GM18505 (cell line): ENCODE data around the gene ASPDH.
"Not testable (repeated sequence)": the region's sequence is repeated elsewhere in the genome, so short reads cannot be mapped to it uniquely, and the experiment has no call there.

ENCODE experiments used
- ATAC-seq: cut with Tn5 transposase; IDR thresholded peaks from one replicate; pipeline ENCODE4 v1.9.1; 2021; ENCODE audit not compliant: unreplicated experiment
- POLR2A ChIP-seq: IDR thresholded peaks from 4 replicates; pipeline ENCODE4 v1.6.1; 2011; ENCODE audit warnings: borderline replicate concordance; ENCODE audit not compliant: insufficient read depth, insufficient read length; ENCODE audit errors: extremely low read depth

Gene ASPDH

GRCh38 chr19:50535672-50536187 is 22.0 kb upstream of the ASPDH start:
- TF ChIP-seq POLR2A = no peak

GRCh38 chr19:50534478-50534877 is 20.8 kb upstream of the ASPDH start:
- ATAC-seq = no peak
- no peak for TF ChIP-seq POLR2A

More at GRCh38 chr19:50535672-50536187, 22.0 kb upstream of the ASPDH start:
- ATAC-seq = no peak

DNA sequence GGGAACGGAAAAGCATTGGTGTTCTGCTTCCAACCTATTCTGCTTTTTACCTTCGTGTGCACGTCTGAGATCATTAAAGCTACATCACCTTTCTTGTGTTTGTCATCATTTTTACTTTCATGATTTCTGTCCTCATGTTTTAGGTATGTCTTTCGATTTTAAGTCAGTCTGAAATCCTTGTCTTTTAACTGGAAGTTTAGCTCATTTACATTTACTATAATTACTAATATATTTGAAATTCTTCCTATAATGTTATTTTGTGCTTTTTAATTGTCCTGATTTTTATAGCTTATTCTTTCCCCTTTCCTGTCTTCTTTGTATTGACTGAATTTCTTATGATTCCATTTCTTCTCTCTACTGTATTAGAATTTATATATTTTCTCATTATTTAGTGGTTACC is 19.2 kb upstream of the ASPDH start:
- no peak for TF ChIP-seq POLR2A

DNA sequence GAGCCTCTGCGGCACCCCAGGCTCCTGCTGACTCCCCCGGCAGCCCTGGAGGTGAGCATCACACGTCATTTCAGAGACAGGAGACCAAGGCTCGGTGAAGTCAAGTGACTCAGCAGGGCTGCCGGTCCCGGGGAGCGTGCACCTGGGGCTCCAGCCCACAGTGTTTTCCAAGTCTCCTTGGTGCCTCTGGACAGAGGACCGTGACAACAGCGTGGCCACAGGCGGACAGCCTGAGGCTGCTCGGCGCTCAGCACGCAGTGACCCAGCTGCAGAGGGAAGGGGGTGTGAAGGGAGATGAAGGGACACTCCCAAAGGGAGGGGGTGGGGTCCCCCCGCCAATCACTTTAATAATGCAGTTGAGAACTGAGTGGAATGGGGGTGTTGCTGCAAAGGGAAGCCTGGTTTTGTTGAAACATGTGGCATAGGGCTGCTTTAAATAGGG is 17.5 kb upstream of the ASPDH start:
- no peak for TF ChIP-seq POLR2A
- ATAC-seq = no peak

More for the DNA sequence above, 19.2 kb upstream of the ASPDH start:
- no peak for ATAC-seq

GRCh38 chr19:50528052-50528451 is 14.3 kb upstream of the ASPDH start:
- not testable (repeated sequence) for ATAC-seq

DNA sequence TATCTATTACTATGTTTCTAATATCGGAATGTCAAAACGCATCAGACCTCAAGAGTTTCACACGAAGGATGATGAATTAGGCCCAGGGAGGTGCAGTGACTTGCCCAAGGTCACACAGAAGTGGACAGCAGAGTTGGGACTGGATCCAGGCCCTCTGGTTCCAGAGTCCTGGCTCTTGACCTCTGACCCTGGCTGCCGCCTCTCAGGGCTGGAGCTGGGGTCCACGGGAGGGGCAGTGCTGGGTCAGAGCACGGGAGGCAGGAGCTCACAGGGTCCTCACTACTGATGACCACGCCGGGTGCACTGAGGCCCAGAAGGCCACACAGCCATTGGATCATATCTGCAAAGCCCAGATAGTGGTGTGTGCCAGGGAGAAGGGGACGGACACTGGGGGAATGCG is 9.2 kb upstream of the ASPDH start:
- no peak for TF ChIP-seq POLR2A
- no peak for ATAC-seq

- no peak for ATAC-seq
- TF ChIP-seq POLR2A = no peak
Observed at GRCh38 chr19:50520822-50521465, 7.2 kb upstream of the ASPDH start.

DNA sequence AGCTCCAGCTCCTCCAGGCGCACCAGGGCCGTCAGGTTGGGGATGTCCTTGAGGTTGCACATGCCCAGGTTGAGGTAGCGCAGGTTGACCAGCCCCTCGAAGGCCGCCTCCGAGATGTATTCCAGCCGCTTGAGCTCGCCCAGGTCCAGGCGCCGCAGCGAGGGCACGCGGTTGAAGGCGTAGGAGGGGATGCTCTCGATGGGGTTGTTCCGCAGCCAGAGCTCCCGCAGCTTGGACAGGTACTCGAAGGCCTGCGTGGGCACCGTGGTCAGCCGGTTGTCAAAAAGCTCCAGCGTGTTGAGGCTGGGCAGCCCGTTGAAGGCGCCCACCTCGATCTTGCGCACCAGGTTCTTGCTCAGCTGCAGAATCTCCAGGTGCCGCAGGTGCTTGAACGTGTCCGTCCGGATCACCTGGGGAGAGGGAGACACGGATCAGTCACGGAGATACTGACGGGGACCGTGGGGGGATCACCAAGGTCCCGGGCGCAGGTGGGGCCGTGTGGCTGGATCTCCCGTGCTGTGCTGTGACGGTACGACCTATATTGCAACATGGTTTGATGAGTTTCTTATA is 5.4 kb upstream of the ASPDH start:
- no peak for TF ChIP-seq POLR2A

GRCh38 chr19:50518091-50519005 is 4.6 kb upstream of the ASPDH start:
- no peak for ATAC-seq
- no peak for TF ChIP-seq POLR2A

More for the DNA sequence above, 5.4 kb upstream of the ASPDH start:
- ATAC-seq = no peak

DNA sequence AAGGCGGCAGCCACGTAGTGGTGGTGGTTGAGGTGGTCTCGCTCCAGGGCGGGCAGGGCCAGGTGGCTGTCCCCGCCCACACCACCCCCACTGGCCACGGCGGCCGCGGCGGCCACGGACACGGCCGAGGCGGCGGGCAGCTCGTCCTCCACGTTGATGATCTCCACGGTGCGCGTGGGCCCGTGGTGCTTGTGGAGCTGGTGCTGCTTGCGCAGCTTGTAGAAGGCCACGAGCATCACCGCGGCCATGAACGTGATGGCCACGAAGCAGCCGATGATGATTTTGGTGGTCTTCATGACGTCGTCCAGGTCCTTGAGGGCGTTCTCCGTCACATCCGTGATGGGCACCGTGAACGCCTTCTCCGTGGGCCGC is 4.0 kb upstream of the ASPDH start:
- TF ChIP-seq POLR2A = no peak
- no peak for ATAC-seq

- no peak for TF ChIP-seq POLR2A
- no peak for ATAC-seq
Observed at GRCh38 chr19:50516964-50517703, 3.4 kb upstream of the ASPDH start.

DNA sequence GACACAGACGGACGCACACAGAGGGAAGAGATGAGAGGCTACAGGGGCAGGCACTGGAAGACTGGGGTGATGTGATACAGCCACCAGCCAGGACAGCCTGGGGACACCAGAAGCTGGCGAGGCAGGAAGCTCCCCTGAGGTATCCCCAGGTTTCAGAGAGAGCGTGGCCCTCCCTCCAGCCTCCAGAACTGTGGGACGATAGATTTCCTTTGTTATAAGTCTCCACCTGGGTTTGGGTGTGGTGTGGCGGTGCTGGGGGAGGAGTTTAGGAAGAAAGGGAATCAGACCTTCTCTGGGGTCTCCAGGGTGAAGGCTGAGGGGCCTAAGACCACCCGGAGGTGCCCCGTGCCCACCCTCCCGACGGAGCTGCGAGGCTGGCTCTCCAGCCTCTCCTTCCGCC is 2.7 kb upstream of the ASPDH start:
- no peak for ATAC-seq

GRCh38 chr19:50515168-50515561 is 1.5 kb upstream of the ASPDH start:
- no peak for TF ChIP-seq POLR2A
- no peak for ATAC-seq

More for the DNA sequence above, 2.7 kb upstream of the ASPDH start:
- TF ChIP-seq POLR2A = no peak
